HepG2 (cell line): ENCODE data around the gene CHP1. TPM values are rescaled to one million over a fixed set of nuclear protein-coding genes. Genes with fewer than 3 reads are reported as not detected.

Source experiments
- CEBPB ChIP-seq: IDR thresholded peaks from 2 replicates; pipeline ENCODE4 v1.6.1; 2011; ENCODE audit warnings: low read depth, low read length, improper control_type of control experiment, borderline replicate concordance
- FOXK1 ChIP-seq: sonication (generic); formaldehyde crosslinking; IDR thresholded peaks from 2 replicates; pipeline ENCODE4 v1.4.0; 2020; ENCODE audit warnings: low read depth, missing genetic modification reagents, borderline replicate concordance
- SAP130 ChIP-seq: IDR thresholded peaks from 2 replicates; pipeline ENCODE4 v1.6.1; 2016; ENCODE audit warnings: low read depth
- SMAD9 ChIP-seq: sonication (generic); formaldehyde crosslinking; IDR thresholded peaks from 2 replicates; pipeline ENCODE4 v1.5.1; 2020; ENCODE audit warnings: mild to moderate bottlenecking, missing genetic modification reagents
- ZBTB20 ChIP-seq: sonication (generic); formaldehyde crosslinking; IDR thresholded peaks from 2 replicates; pipeline ENCODE4 v1.8.1; 2023; ENCODE audit warnings: missing genetic modification reagents, low read depth, mild to moderate bottlenecking, borderline replicate concordance
- ZMAT3 ChIP-seq: sonication (generic); formaldehyde crosslinking; conservative IDR thresholded peaks from 2 replicates; pipeline ENCODE4 v1.7.0; 2021; ENCODE audit warnings: missing genetic modification reagents
- ZNF17 ChIP-seq: sonication (generic); formaldehyde crosslinking; IDR thresholded peaks from 2 replicates; pipeline ENCODE4 v1.5.0; 2020; ENCODE audit warnings: mild to moderate bottlenecking, missing genetic modification reagents
- ZNF180 ChIP-seq: sonication (generic); formaldehyde crosslinking; IDR thresholded peaks from 2 replicates; pipeline ENCODE4 v1.4.0; 2020; ENCODE audit warnings: low read depth, missing genetic modification reagents, borderline replicate concordance
- ZNF350 ChIP-seq: sonication (generic); formaldehyde crosslinking; IDR thresholded peaks from 2 replicates; pipeline ENCODE4 v1.4.0; 2020; ENCODE audit warnings: mild to moderate bottlenecking, low read depth, missing genetic modification reagents, borderline replicate concordance
- ZSCAN21 ChIP-seq: sonication (generic); formaldehyde crosslinking; IDR thresholded peaks from 2 replicates; pipeline ENCODE4 v1.8.0; 2022; ENCODE audit warnings: mild to moderate bottlenecking, missing genetic modification reagents, moderate library complexity, borderline replicate concordance
- polyA plus RNA-seq, 8 experiments: library from polyadenylated mRNA; depleted of rRNA in 3 of 8; stranded (reverse) in 7 of 8; unstranded in 1 of 8; fragments of >200 nt; fragmentation: Illumina TruSeq in 4 of 8; extraction: Trizol in 4 of 8; gene quantifications; 2 replicates each; pipeline versions ENCODE4 v1.2.1 to v1.2.3, GENCODE V29; 2011 to 2016; ENCODE audit warnings: low read depth in 4 of 8, missing spikeins in 1 of 8, mixed read lengths in 1 of 8; ENCODE audit not compliant: insufficient read depth in 1 of 8
- total RNA-seq, 5 experiments: library from RNA; depleted of rRNA; stranded (reverse); fragments of >200 nt; fragmentation: Illumina TruSeq; extraction: Trizol; gene quantifications; 2 replicates each; pipeline ENCODE4 v1.2.3, GENCODE V29; 2016; ENCODE audit warnings: low read depth in 1 of 5
- TF ChIP-seq, protein P1 (sequence below): sonication (generic); formaldehyde crosslinking; IDR thresholded peaks from 2 replicates; pipeline ENCODE4 v1.4.0; 2020; ENCODE audit warnings: missing genetic modification reagents
- TF ChIP-seq, protein P2 (sequence below): sonication (generic); formaldehyde crosslinking; IDR thresholded peaks from 2 replicates; pipeline ENCODE4 v1.5.1; 2020; ENCODE audit warnings: missing genetic modification reagents, mild to moderate bottlenecking, borderline replicate concordance
- TF ChIP-seq, protein P3 (sequence below): sonication (generic); formaldehyde crosslinking; IDR thresholded peaks from 2 replicates; pipeline ENCODE4 v1.4.0; 2020; ENCODE audit warnings: missing genetic modification reagents, mild to moderate bottlenecking, borderline replicate concordance

Gene CHP1
- total and polyA plus RNA-seq, 2 of the 13 experiments (the other 11 are each of a cell fraction or from before 2014, with no cell fraction given), result 49.6 to 76.4 TPM

DNA sequence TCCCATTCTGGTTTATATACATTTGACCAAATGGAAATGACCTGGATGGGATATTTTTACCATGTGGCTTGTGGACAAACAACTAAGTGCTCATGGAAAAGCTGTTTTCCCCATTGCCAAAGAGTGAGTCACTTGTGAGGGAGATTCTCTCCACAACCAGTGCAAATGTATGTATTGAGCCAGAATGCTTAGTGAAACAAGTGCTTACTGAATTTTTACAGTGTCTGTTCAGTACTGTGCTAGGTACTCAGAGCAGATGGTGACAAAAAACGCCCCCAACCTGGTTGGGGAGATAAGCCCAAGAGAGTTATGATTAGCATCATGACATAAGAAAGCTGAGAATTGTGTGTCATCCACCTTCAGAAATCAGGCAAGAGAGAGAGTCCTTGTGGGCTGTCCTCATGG lies 2.3 kb downstream of the CHP1 start (continued):
- TF ChIP-seq ZNF180 (CRISPR knock-in tag) (no peak), ZBTB20 (CRISPR knock-in tag) (no peak), SMAD9 (no peak), ZNF17 (CRISPR knock-in tag) (no peak), FOXK1 (no peak), ZNF350 (CRISPR knock-in tag) (no peak), ZMAT3 (CRISPR knock-in tag) (no peak), CEBPB (no peak), SAP130 (CRISPR knock-in tag) (0 out of 2 replicates have a peak, but pooled peaks have one; percentile 18), ZSCAN21 (peak; percentile 82; the same call in 1 of the 2 replicates)
- TF ChIP-seq, protein P1, sequence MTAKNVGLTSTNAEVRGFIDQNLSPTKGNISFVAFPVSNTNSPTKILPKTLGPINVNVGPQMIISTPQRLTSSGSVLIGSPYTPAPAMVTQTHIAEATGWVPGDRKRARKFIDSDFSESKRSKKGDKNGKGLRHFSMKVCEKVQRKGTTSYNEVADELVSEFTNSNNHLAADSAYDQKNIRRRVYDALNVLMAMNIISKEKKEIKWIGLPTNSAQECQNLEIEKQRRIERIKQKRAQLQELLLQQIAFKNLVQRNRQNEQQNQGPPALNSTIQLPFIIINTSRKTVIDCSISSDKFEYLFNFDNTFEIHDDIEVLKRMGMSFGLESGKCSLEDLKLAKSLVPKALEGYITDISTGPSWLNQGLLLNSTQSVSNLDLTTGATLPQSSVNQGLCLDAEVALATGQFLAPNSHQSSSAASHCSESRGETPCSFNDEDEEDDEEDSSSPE (CRISPR knock-in tag), result no peak
- TF ChIP-seq, protein P2, sequence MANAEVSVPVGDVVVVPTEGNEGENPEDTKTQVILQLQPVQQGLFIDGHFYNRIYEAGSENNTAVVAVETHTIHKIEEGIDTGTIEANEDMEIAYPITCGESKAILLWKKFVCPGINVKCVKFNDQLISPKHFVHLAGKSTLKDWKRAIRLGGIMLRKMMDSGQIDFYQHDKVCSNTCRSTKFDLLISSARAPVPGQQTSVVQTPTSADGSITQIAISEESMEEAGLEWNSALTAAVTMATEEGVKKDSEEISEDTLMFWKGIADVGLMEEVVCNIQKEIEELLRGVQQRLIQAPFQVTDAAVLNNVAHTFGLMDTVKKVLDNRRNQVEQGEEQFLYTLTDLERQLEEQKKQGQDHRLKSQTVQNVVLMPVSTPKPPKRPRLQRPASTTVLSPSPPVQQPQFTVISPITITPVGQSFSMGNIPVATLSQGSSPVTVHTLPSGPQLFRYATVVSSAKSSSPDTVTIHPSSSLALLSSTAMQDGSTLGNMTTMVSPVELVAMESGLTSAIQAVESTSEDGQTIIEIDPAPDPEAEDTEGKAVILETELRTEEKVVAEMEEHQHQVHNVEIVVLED, result no peak
- TF ChIP-seq, protein P3, sequence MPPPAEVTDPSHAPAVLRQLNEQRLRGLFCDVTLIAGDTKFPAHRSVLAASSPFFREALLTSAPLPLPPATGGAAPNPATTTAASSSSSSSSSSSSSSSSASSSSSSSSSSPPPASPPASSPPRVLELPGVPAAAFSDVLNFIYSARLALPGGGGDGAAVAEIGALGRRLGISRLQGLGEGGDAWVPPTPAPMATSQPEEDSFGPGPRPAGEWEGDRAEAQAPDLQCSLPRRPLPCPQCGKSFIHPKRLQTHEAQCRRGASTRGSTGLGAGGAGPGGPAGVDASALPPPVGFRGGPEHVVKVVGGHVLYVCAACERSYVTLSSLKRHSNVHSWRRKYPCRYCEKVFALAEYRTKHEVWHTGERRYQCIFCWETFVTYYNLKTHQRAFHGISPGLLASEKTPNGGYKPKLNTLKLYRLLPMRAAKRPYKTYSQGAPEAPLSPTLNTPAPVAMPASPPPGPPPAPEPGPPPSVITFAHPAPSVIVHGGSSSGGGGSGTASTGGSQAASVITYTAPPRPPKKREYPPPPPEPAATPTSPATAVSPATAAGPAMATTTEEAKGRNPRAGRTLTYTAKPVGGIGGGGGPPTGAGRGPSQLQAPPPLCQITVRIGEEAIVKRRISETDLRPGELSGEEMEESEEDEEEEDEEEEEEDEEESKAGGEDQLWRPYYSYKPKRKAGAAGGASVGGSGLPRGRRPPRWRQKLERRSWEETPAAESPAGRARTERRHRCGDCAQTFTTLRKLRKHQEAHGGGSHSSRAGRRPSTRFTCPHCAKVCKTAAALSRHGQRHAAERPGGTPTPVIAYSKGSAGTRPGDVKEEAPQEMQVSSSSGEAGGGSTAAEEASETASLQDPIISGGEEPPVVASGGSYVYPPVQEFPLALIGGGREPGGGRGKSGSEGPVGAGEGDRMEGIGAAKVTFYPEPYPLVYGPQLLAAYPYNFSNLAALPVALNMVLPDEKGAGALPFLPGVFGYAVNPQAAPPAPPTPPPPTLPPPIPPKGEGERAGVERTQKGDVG (CRISPR knock-in tag), result no peak
